HepG2 (cell line): ENCODE results near the gene CFAP73. TPM values are rescaled to one million over a fixed set of nuclear protein-coding genes. Genes with fewer than 3 reads are reported as not detected.

Source experiments
- ATAC-seq: fragments of 200-7000 bp; cut with Tn5 transposase; 3 replicates; pipeline ENCODE4 v1.9.1; 2020; ENCODE audit warnings: mild to moderate bottlenecking, moderate library complexity
- BruUV-seq: library from RNA; stranded (reverse); fragments of 400-500 nt; replicated peaks from 2 replicates; lab custom pipeline; 2021; lab: Mats Ljungman, UMichigan
- CTCF ChIA-PET: fragments of 300-600 bp; formaldehyde crosslinking; extraction: SDS; loops from one replicate; lab custom pipeline; 2021; ENCODE audit warnings: low total read pairs, inconsistent platforms, low intra/inter-chr PET ratio; lab: Yijun Ruan, JAX
- POLR2A ChIA-PET: fragments of 350-600 bp; sonication (Branson Sonifier 250); formaldehyde crosslinking; loops from one replicate; lab custom pipeline; 2020; ENCODE audit warnings: antibody characterized with exemption, inconsistent platforms; lab: Yijun Ruan, JAX
- DNase-seq: peaks from one replicate; pipeline ENCODE4 v3.0.0-alpha.2; 2015; ENCODE audit warnings: low spot score
- FAIRE-seq: peaks from 3 replicates; lab custom pipeline; 2011; peaks lifted over from hg19 to GRCh38; lab: Jason Lieb, UNC
- H2AFZ ChIP-seq: one replicate; pipeline ENCODE4 v1.6.1; 2011; ENCODE audit warnings: low read length, inconsistent platforms
- H3K27ac ChIP-seq: fragments of 300-600 bp; 3 replicates; pipeline ENCODE4 v1.8.0; 2011; ENCODE audit warnings: mixed run types, mild to moderate bottlenecking, mixed read lengths, low read length, inconsistent platforms; ENCODE audit not compliant: insufficient read depth; ENCODE audit errors: extremely low read length
- H3K27me3 ChIP-seq, 2 experiments: fragments of 200-600 bp in 1 of 2; 2 replicates in 1 of 2; 3 replicates in 1 of 2; pipeline versions ENCODE4 v1.6.0 to v1.8.0; 2011; ENCODE audit warnings: low read length in 2 of 2, mild to moderate bottlenecking in 2 of 2, moderate library complexity in 2 of 2, inconsistent platforms in 1 of 2; ENCODE audit not compliant: insufficient read depth in 2 of 2, control insufficient read depth in 1 of 2
- H3K36me3 ChIP-seq, 2 experiments: fragments of 200-600 bp in 1 of 2; replicated peaks in 1 of 2; 2 replicates in 1 of 2; 3 replicates in 1 of 2; pipeline versions ENCODE4 v1.5.1 to v1.8.0; 2011; ENCODE audit warnings: low read length in 2 of 2, inconsistent platforms in 1 of 2; ENCODE audit not compliant: insufficient read depth in 2 of 2, control insufficient read depth in 1 of 2
- H3K4me1 ChIP-seq: 2 replicates; pipeline ENCODE4 v1.5.1; 2012; ENCODE audit warnings: low read length, inconsistent platforms; ENCODE audit not compliant: insufficient read depth
- H3K4me2 ChIP-seq: 2 replicates; pipeline ENCODE4 v1.6.0; 2011; ENCODE audit warnings: low read depth, low read length, inconsistent platforms
- H3K4me3 ChIP-seq, 3 experiments: fragments of 200-600 bp in 1 of 3; sonication (generic), shearing (Covaris generic) in 1 of 3; replicated peaks in 1 of 3; 2 replicates each; pipeline ENCODE4 v1.5.1; 2011 to 2016; ENCODE audit warnings: low read length in 3 of 3, inconsistent platforms in 2 of 3, low read depth in 2 of 3, mild to moderate bottlenecking in 2 of 3, control low read depth in 1 of 3, mixed read lengths in 1 of 3; ENCODE audit not compliant: insufficient read depth in 1 of 3
- H3K79me2 ChIP-seq: one replicate; pipeline ENCODE4 v1.6.1; 2011; ENCODE audit warnings: low read length, inconsistent platforms; ENCODE audit not compliant: insufficient read depth
- H3K9ac ChIP-seq: 2 replicates; pipeline ENCODE4 v1.6.0; 2011; ENCODE audit warnings: mild to moderate bottlenecking, low read depth, low read length, inconsistent platforms; ENCODE audit not compliant: insufficient read depth
- H3K9me3 ChIP-seq: 2 replicates; pipeline ENCODE4 v1.5.1; 2012; ENCODE audit warnings: mild to moderate bottlenecking, low read length
- H4K20me1 ChIP-seq: 2 replicates; pipeline ENCODE4 v1.6.0; 2011; ENCODE audit warnings: inconsistent platforms, mild to moderate bottlenecking, low read length, moderate library complexity; ENCODE audit not compliant: insufficient read depth
- BRD4 ChIP-seq: sonication (generic); formaldehyde crosslinking; IDR thresholded peaks from 2 replicates; pipeline ENCODE4 v1.4.0; 2020; ENCODE audit warnings: missing genetic modification reagents
- FOXA3 ChIP-seq: IDR thresholded peaks from 2 replicates; pipeline ENCODE4 v1.6.1; 2016; ENCODE audit warnings: missing genetic modification reagents, missing compliant biosample characterization
- FOXM1 ChIP-seq: sonication (generic); formaldehyde crosslinking; IDR thresholded peaks from 2 replicates; pipeline ENCODE4 v1.5.0; 2020; ENCODE audit warnings: missing genetic modification reagents
- FOXO1 ChIP-seq: sonication (generic); formaldehyde crosslinking; IDR thresholded peaks from 2 replicates; pipeline ENCODE4 v1.4.0; 2020; ENCODE audit warnings: missing genetic modification reagents
- GABPB1 ChIP-seq: IDR thresholded peaks from 2 replicates; pipeline ENCODE4 v1.6.1; 2016; ENCODE audit warnings: mild to moderate bottlenecking, missing genetic modification reagents, moderate library complexity, missing compliant biosample characterization
- GFI1 ChIP-seq: sonication (generic); formaldehyde crosslinking; IDR thresholded peaks from 2 replicates; pipeline ENCODE4 v1.5.0; 2020; ENCODE audit warnings: missing genetic modification reagents, mild to moderate bottlenecking, borderline replicate concordance
- KDM6A ChIP-seq: IDR thresholded peaks from 2 replicates; pipeline ENCODE4 v1.6.1; 2016; ENCODE audit warnings: low read depth
- MIXL1 ChIP-seq: IDR thresholded peaks from 2 replicates; pipeline ENCODE4 v1.6.1; 2016
- POLR2A ChIP-seq, 2 experiments: IDR thresholded peaks; 2 replicates each; pipeline ENCODE4 v1.6.1; 2011; ENCODE audit warnings: low read depth in 2 of 2, low read length in 2 of 2, mild to moderate bottlenecking in 1 of 2, moderate library complexity in 1 of 2; ENCODE audit not compliant: insufficient read depth in 1 of 2
- ZBTB26 ChIP-seq: IDR thresholded peaks from 2 replicates; pipeline ENCODE4 v1.6.1; 2016; ENCODE audit warnings: missing compliant biosample characterization, missing genetic modification reagents, borderline replicate concordance
- ZMYM2 ChIP-seq: sonication (generic); formaldehyde crosslinking; IDR thresholded peaks from 2 replicates; pipeline ENCODE4 v1.8.0; 2022; ENCODE audit warnings: mild to moderate bottlenecking, missing genetic modification reagents
- ZNF101 ChIP-seq: sonication (generic); formaldehyde crosslinking; IDR thresholded peaks from 2 replicates; pipeline ENCODE4 v1.4.0; 2020; ENCODE audit warnings: mild to moderate bottlenecking, low read depth, missing genetic modification reagents, borderline replicate concordance
- ZNF354B ChIP-seq: sonication (generic); formaldehyde crosslinking; IDR thresholded peaks from 2 replicates; pipeline ENCODE4 v1.8.0; 2022; ENCODE audit warnings: mild to moderate bottlenecking, missing genetic modification reagents
- ZNF550 ChIP-seq: sonication (generic); formaldehyde crosslinking; IDR thresholded peaks from 2 replicates; pipeline ENCODE4 v1.4.0; 2020; ENCODE audit warnings: mild to moderate bottlenecking, missing genetic modification reagents, borderline replicate concordance
- WGBS: methylation state at CpG from one replicate; pipeline ENCODE4 v1.1.6; 2017; ENCODE audit warnings: low lambda C conversion rate; 5-methylcytosine and 5-hydroxymethylcytosine counted together
- in situ Hi-C: cut with HindIII; loops from 2 replicates; pipeline ENCODE4 v1.10.0; 2017; ENCODE audit warnings: low pct_unique_long_range_greater_than_20kb; ENCODE audit not compliant: extremely low pct_ligation_motif_present
- intact Hi-C: fragments of 100-400 bp; cut with micrococcal nuclease; formaldehyde crosslinking; loops from one replicate; pipeline ENCODE4 v1.10.0; 2022; ENCODE audit not compliant: unreplicated experiment
- polyA plus RNA-seq, 8 experiments: library from polyadenylated mRNA; depleted of rRNA in 3 of 8; stranded (reverse) in 7 of 8; unstranded in 1 of 8; fragments of >200 nt; fragmentation: Illumina TruSeq in 4 of 8; extraction: Trizol in 4 of 8; gene quantifications; 2 replicates each; pipeline versions ENCODE4 v1.2.1 to v1.2.3, GENCODE V29; 2011 to 2016; ENCODE audit warnings: low read depth in 4 of 8, missing spikeins in 1 of 8, mixed read lengths in 1 of 8; ENCODE audit not compliant: insufficient read depth in 1 of 8
- total RNA-seq, 5 experiments: library from RNA; depleted of rRNA; stranded (reverse); fragments of >200 nt; fragmentation: Illumina TruSeq; extraction: Trizol; gene quantifications; 2 replicates each; pipeline ENCODE4 v1.2.3, GENCODE V29; 2016; ENCODE audit warnings: low read depth in 1 of 5
- TF ChIP-seq, protein P1 (sequence below): sonication (generic); formaldehyde crosslinking; IDR thresholded peaks from 2 replicates; pipeline ENCODE4 v1.4.0; 2020; ENCODE audit warnings: missing genetic modification reagents
- TF ChIP-seq, protein P2 (sequence below): sonication (generic); formaldehyde crosslinking; IDR thresholded peaks from 2 replicates; pipeline ENCODE4 v1.8.1; 2023; ENCODE audit warnings: mild to moderate bottlenecking, missing genetic modification reagents

The CFAP73 gene
- total and polyA plus RNA-seq, 2 of the 13 experiments (the other 11 are each of a cell fraction or from before 2014, with no cell fraction given), result not detected

DNA sequence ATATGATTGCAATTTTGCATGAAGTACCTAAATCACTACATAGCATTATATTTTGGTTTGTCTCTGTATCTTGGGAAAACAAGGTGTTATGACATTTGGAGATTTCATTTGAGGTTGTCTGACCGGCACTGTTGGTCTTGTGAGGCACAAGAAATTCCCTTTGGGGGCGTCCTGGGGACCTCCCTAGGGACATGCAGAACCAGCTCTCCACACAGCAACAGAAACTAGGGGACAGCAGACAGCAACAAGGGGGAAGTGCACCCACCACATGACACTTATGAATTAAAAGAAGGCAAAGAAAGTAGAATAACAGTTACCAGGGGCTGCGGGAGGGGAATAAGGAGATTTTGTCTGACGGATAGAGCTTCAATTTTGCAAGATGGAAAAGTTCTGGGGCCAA is 21.4 kb downstream of the CFAP73 start:
- H3K9me3 ChIP-seq, result no peaks in the 10 kb centered on the region
- no peak overlapping the region for H3K9ac ChIP-seq
- no peak overlapping the region for H3K27ac ChIP-seq
- H3K27me3 ChIP-seq, result no peaks in the 10 kb centered on the region
- no peaks in the 10 kb centered on the region for H3K79me2 ChIP-seq
- ChIA-PET POLR2A (no interaction called here), CTCF (no interaction called here)
- H3K4me1 ChIP-seq, result no peaks in the 10 kb centered on the region
- no peak overlapping the region for H2AFZ ChIP-seq
- WGBS, result 92% methylated on average over 4 of the region's 4 CpGs
- peaks cover 4% of the 10 kb centered on the region; the same call in 1 of the 2 replicates for H4K20me1 ChIP-seq
- H3K4me2 ChIP-seq, result no peak overlapping the region
- no TSS peak for BruUV-seq
- in situ Hi-C loops (no loop called here), intact Hi-C loops (no loop called here)
- DNase-seq (no peak), ATAC-seq (no peak), FAIRE-seq (no peak)
- TF ChIP-seq ZMYM2 (no peak), BRD4 (CRISPR knock-in tag) (no peak), GFI1 (CRISPR knock-in tag) (no peak), FOXM1 (CRISPR knock-in tag) (no peak), ZNF101 (CRISPR knock-in tag) (no peak), POLR2A (IDR thresholded peaks at IDR 0.05; ENCODE audit: insufficient read depth in 1 of 2, low read depth in 2 of 2, low read length in 2 of 2) (no peak), FOXA3 (no peak), ZNF550 (no peak), ZNF354B (CRISPR knock-in tag) (no peak), KDM6A (CRISPR knock-in tag) (no peak), GABPB1 (CRISPR knock-in tag) (no peak), ZBTB26 (CRISPR knock-in tag) (no peak), FOXO1 (CRISPR knock-in tag) (no peak), MIXL1 (CRISPR knock-in tag) (no peak)
- TF ChIP-seq, protein P1, sequence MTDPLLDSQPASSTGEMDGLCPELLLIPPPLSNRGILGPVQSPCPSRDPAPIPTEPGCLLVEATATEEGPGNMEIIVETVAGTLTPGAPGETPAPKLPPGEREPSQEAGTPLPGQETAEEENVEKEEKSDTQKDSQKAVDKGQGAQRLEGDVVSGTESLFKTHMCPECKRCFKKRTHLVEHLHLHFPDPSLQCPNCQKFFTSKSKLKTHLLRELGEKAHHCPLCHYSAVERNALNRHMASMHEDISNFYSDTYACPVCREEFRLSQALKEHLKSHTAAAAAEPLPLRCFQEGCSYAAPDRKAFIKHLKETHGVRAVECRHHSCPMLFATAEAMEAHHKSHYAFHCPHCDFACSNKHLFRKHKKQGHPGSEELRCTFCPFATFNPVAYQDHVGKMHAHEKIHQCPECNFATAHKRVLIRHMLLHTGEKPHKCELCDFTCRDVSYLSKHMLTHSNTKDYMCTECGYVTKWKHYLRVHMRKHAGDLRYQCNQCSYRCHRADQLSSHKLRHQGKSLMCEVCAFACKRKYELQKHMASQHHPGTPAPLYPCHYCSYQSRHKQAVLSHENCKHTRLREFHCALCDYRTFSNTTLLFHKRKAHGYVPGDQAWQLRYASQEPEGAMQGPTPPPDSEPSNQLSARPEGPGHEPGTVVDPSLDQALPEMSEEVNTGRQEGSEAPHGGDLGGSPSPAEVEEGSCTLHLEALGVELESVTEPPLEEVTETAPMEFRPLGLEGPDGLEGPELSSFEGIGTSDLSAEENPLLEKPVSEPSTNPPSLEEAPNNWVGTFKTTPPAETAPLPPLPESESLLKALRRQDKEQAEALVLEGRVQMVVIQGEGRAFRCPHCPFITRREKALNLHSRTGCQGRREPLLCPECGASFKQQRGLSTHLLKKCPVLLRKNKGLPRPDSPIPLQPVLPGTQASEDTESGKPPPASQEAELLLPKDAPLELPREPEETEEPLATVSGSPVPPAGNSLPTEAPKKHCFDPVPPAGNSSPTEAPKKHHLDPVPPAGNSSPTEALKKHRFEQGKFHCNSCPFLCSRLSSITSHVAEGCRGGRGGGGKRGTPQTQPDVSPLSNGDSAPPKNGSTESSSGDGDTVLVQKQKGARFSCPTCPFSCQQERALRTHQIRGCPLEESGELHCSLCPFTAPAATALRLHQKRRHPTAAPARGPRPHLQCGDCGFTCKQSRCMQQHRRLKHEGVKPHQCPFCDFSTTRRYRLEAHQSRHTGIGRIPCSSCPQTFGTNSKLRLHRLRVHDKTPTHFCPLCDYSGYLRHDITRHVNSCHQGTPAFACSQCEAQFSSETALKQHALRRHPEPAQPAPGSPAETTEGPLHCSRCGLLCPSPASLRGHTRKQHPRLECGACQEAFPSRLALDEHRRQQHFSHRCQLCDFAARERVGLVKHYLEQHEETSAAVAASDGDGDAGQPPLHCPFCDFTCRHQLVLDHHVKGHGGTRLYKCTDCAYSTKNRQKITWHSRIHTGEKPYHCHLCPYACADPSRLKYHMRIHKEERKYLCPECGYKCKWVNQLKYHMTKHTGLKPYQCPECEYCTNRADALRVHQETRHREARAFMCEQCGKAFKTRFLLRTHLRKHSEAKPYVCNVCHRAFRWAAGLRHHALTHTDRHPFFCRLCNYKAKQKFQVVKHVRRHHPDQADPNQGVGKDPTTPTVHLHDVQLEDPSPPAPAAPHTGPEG (CRISPR knock-in tag), result no peak
- TF ChIP-seq, protein P2, sequence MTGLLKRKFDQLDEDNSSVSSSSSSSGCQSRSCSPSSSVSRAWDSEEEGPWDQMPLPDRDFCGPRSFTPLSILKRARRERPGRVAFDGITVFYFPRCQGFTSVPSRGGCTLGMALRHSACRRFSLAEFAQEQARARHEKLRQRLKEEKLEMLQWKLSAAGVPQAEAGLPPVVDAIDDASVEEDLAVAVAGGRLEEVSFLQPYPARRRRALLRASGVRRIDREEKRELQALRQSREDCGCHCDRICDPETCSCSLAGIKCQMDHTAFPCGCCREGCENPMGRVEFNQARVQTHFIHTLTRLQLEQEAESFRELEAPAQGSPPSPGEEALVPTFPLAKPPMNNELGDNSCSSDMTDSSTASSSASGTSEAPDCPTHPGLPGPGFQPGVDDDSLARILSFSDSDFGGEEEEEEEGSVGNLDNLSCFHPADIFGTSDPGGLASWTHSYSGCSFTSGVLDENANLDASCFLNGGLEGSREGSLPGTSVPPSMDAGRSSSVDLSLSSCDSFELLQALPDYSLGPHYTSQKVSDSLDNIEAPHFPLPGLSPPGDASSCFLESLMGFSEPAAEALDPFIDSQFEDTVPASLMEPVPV (CRISPR knock-in tag), result no peak
- no peak overlapping the region for H3K4me3 ChIP-seq
- H3K36me3 ChIP-seq, result peaks cover 47 to 77% of the 10 kb centered on the region in 2 experiments
